ENCODE results near the gene MRPL55. TPM values are rescaled to one million over a fixed set of nuclear protein-coding genes. Genes with fewer than 3 reads are reported as not detected.

The MRPL55 gene
- total RNA-seq, 1 donor from 2014 or later: 34.6 TPM

DNA sequence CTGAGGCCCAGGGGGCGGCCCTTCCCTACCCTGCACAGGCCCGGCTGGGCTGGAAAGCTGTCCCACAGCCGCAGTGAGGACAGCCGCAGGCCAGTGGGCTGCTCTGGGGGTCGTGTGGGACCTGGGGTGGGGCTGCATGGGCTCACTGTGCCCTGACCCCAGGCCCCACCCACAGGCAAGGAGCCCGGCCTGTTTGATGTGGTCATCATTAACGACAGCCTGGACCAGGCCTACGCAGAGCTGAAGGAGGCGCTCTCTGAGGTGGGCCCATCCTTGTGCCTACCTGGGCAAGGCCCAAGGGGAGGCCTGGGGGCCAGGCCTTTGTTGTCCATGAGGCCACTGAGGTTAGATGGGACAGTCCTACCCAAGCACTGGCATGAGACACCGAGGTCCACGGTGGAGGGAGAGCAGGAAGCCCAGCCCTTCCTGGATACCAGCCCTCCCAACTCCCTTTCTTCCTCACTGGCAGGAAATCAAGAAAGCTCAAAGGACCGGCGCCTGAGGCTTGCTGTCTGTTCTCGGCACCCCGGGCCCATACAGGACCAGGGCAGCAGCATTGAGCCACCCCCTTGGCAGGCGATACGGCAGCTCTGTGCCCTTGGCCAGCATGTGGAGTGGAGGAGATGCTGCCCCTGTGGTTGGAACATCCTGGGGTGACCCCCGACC, 39.2 kb upstream of the MRPL55 start:
- intact Hi-C loops (cut with micrococcal nuclease): no loop called here

DNA sequence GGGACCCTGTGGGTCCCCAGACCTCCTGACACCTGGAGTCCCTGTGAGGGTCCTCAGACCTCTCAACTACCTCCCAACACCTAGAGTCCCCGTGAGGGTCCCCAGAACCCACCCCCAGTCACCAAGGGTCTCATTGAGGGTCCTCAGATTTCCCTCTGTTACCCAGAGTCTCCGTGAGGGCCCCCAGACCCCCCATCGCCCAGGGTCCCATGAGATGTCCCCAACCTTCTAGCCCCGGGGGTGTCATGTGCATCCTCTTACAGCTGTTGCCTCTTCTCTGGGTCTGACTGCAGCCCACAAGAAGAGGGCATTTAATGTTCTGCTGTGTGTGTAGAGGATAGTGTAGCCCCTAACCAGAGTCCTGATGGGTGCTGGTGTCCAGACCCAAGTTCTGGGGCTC, 38.7 kb upstream of the MRPL55 start:
- intact Hi-C loops (cut with micrococcal nuclease): no loop called here

DNA sequence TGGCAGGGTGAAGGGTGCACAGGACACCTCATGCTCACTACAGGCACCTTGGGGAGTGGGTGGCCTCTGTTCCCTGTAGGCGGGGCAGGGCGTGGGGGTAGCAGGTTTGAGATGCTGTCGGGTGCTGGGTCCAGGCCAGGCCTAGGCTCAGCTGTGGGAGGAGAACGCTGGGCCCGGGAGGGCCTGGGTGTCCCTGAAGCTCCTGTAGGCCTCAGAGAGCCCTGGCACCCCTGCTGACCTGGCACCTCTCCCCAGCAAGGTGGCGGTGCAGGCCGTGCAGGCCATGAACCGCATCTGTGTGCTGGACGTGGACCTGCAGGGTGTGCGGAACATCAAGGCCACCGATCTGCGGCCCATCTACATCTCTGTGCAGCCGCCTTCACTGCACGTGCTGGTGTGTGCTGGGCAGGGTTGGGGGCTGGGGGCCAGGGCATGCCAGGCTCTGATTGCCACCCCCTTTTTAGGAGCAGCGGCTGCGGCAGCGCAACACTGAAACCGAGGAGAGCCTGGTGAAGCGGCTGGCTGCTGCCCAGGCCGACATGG, 38.1 kb upstream of the MRPL55 start:
- intact Hi-C loops (cut with micrococcal nuclease): no loop called here

DNA sequence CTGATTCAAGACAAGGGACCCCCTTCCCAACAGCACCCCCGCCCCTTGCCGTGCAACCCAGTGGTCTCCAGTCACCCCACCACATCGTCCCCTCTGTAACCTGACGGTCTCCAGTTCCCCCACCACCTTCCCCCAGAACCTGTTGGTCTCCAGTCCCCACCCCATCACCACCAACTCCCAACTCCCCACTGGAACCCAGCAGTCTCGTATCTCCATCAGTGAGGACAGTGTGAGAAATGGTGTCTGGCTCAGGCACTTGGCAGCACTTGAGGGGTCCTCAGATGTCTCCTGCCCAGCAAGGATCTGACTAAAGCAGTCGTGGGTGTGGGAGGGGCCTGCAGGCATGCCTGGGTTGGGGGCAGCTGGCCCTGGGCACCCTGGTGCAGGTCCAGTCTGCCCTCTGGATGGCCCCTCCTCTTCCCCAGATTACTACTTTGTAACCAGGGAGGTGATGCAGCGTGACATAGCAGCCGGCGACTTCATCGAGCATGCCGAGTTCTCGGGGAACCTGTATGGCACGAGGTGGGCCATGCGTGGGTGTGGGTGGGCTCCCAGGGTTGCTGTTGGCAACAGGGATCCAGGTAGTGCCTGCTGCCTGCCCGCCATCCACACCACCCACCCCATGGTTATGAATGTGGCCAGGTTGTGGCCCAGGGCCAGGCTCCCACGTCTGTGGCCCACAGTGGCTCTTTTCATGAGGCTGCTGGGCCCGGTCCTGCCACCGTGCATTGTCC, 37.5 kb upstream of the MRPL55 start:
- intact Hi-C loops (cut with micrococcal nuclease): no loop called here

DNA sequence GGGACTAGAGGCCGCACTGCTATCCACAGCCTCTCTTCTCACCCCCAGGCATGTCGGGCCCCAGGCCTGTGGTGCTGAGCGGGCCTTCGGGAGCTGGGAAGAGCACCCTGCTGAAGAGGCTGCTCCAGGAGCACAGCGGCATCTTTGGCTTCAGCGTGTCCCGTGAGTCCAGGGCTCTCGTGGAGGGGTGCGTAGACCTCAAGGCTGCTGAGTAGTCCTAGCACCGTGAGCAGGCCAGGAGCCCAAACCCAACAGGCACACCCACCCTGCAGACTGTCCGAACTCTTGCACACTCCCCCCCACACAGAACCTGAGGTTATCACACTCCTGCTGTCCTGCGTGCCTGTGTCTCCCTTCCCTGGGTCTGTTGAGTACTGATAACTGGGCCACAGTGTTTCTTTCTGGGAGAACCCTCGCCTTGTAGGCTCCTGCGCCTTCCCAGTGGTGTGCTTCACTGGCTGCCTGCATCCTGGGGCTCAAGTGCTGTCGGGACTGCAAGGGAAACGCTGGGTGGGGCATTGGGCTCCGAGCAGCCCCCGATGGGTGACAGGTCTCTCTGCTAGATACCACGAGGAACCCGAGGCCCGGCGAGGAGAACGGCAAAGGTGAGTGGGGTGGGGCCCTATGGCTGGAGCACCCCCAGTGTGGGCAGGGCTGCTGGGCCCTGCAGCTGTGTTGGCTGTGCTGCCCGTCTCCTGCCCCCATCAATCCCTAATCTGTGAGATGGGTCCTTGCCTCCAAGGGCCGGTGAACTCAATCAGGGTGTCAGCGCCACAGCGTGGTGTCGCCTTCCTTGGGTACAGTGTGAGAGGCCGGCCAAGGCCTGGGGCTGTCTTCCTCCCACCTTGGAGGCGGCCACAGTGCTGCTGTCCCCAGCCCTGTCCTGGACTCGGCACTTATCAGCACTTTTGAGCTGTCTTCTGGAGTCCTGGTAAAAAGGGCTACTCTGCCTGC, 36.6 kb upstream of the MRPL55 start:
- intact Hi-C loops (cut with micrococcal nuclease): no loop called here

DNA sequence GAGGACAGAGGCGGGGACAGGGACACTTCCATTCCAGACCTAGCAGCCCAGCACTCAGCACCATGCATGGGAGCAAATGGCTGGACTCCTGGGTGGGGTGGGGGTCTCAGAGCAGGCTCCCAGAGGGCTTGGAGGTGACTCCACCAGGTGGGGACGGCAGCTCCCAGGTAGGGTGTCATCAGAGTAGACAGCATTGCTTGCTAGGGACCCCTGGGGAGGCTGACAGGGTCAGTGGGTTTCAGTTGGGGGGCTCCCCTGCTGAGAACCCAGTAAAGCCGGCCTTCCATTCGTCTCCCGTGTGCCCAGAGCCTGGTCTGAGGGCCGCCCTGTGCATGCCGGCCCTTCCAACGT, 35.9 kb upstream of the MRPL55 start:
- intact Hi-C loops (cut with micrococcal nuclease): no loop called here

DNA sequence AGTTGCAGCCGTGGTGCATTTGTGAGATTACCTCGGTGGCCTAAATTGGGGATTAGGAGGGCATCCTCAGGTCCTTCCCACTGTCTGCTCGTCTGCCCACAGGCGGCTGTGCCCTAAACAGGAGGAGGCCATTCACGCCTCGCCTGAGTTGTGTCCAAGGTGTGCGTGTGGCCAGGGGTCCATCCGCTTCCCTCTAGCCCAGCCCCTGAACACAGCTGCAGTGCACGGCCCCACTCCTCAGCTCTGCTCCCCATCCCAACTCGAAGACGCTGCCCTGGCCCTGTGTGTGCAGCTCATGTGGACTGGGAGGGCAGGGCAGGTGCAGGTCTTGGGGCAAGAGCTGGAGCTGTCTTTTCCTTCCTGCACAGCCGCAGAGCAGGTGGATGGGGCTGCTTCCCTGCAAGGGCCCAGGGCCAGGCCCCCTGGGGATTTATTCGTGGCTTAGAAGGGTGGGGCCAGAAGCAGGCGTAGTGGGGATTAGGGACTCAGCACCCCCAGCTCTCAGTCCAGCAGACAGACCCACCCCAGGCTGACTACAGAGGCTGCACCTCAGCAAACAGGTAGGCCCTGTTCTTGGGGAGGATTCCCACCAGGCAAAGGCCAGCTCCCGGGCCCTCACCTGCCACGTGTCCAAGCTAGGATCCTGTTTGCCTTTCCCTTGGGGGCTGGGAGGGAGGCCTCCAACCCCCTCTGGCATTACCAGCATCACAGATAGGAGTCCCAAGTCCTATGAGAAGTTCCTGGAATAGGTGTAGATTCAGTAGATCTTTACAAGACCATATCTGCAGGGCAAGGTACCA, 35.3 kb upstream of the MRPL55 start:
- intact Hi-C loops (cut with micrococcal nuclease): no loop called here

DNA sequence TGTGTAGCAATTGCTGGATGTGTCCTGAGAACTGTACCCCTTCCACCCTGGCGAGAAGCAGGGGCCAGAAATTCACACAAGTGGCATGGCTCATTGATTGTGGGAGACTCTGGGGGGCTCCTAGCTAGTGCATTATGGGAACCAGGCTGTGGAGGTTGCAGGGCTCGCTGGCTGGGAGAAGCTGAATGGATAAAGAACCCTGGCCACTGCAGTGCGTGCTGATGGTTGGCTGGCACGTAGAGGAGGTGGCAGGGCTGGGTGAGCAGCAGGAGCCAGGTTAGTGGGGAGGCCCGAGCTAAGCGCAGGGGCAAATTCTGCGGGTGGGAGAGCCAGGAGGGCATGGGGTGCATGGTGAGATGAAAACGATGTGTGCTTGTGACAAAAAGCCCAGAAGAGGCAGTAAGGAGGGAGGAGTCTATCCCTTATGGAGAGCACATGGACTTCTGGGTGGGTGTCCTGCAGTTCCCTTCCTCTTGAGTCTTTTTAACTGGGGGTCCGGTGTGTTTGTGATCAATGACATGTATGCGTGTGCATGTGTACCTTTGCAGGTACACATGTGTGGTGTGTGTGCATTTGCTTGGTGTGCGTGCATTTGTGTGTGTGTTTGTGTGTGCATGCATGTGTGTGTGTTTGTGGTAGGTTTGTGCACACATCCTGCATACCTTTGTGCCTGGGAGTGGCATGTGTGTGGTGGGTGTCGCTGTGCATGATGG, 34.5 kb upstream of the MRPL55 start:
- intact Hi-C loops (cut with micrococcal nuclease): no loop called here

DNA sequence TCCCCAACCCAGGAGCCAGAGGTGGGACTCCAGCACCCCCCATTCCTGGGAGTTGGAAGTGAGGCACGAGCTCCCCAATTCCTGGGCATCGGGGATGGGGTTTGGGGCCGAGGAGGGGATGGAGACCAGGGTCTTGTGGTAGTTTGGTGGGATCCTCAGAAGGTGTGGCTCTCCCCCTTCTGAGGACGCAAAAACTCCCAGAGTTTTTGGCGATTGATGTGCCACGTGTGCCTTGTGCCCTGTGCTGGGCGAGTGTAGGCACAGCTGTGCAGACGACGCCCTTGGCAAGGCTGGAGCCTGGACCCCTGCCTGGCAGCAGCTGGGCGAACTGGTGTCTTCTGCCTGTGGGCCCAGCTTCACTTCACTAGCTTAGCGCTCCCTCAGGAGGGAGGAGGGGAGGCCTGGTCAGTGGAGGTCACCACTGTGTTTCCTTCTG, 33.6 kb upstream of the MRPL55 start:
- intact Hi-C loops (cut with micrococcal nuclease): no loop called here

DNA sequence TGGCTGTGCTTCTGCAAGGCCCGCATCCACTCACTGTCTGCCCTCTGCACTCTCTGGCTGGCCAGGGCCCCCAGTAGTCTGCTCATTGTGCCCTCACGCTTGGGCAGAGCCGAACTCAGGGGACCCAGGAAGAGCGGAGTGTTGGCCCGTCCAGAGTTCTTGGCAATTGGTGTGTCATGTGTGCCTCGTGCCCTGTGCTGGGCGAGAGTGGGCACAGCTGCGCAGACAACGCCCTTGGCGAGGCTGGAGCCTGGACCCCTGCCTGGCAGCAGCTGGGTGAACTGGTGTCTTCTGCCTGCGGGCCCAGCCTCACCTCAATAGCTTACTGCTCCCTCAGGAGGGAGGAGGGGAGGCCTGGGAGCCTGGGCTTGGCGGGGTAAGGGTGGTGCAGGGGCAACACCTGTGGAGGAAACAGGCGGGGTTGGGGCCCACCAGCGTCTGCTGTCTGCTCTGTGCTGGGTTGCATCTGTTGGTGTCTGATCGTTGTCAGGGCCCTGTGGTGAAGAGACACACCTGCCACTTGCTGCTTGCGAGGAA, 33.1 kb upstream of the MRPL55 start:
- intact Hi-C loops (cut with micrococcal nuclease): no loop called here

DNA sequence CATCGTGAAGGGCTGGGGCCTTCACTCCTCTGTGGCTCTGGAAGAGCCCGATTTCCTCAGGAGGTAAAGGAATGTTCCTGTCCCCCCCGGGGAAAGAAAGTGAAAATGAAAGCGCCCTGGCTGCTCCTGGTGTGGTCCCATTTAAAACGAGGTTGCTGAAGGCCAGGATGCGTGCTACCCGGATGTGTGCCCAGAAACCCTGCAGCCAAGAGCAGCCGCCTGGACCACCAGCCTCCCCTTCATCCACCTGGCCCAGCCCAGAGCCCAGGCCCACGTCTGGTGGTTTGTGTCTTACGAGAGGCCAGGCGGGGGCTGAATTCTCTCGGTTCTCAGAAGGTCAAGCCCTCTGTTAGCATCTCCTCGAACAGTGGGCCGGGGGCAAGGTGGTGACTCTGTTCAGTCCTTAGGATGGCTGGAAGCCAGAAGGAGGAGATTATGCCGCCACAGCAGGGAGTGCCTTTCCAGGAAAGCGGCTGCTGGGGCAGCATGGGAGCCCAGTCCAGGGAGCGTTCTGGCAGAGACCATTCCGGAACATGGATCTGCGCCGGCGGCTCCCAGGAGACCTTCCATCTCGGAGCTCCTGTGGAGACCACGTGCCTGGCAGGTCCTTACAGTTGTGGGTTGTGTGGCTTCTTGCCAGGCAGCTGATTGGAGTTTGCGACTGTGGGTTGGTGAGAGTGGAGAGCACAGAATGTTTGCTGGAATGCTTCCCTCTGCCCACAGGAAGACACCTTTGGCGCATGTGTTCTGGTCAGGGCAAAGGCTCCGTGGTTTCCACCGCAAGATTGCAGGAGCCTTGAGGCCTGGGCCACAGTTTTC, 32.3 kb upstream of the MRPL55 start:
- intact Hi-C loops (cut with micrococcal nuclease): no loop called here

DNA sequence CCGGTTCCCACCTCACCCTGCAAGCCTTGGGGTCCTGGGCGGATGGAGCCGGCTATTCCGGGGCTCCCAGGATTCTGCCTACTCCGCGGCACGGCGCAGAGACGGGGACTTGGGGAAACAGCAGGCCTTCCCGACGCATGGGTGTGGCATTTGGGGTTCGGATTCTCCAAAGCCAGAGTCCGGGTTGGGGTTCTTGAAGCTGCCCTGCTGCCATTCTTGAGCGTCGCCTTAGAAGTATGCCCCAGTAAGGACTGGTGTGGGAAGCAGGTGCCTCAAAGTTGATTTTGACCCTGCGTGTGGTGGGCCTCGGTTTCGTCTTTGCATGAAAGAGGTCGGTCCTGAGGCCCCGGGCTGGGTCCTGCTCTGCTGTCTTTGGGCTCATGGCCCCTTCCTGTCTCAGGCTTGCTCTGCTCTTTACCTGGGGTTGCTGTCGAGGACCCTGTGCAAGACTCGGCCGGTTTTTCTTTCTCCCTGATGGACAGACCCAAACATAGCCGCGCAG, 31.7 kb upstream of the MRPL55 start:
- intact Hi-C loops (cut with micrococcal nuclease): loop anchor here (1.0 kb wide), 11 partner anchors 25 to 405 kb away; partner anchors contain the start of genes ARF1, C1orf35, IBA57 and JMJD4

DNA sequence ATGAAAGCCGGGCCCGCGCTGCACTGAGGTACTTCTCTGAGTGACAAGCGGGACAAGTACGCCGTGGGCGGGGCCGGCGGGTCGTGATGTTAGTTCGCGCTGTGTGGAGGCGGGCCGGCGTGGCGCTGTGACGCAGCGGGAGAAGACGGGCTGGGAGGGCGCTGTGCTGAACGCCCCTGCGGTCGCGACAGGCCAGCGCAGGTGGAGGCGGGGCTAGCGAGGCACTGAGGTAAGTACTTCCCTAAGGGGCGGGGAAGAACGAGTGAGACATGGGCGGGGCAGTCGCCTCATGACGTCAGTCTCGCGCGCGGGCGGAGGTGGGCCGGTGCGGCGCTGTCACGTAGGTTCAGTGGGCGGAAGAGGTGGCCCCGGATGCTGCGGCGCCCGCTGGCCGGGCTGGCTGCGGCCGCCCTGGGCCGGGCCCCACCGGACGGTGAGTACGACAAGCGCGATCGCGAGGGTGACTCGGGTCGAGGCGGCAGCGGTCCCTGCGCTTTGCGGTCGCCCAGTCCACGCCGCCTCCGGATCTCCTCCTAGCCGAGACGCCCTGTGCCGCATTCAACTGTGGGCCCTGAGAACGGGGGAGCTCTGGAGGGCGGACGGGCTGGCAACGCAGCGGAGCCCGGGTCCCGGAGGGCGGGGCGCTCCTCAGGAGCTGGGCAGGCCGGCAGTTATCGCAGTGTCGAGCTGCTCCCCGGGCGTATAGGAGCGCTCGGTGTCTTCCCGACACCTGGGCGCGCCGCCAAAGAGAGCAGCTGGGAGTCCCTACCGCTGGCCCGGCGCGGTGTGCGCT, 31.0 kb upstream of the MRPL55 start, which contains the start of gene GUK1:
Gene GUK1, plus strand, starts transcription at position 349 of the 793 bp plus-strand sequence. Its CDS starts 24 bp downstream, at position 373.
- intact Hi-C loops (cut with micrococcal nuclease): loop anchor here (1.0 kb wide), 15 partner anchors 9 to 405 kb away; partner anchors contain the start of genes ARF1, C1orf35, IBA57 and JMJD4

DNA sequence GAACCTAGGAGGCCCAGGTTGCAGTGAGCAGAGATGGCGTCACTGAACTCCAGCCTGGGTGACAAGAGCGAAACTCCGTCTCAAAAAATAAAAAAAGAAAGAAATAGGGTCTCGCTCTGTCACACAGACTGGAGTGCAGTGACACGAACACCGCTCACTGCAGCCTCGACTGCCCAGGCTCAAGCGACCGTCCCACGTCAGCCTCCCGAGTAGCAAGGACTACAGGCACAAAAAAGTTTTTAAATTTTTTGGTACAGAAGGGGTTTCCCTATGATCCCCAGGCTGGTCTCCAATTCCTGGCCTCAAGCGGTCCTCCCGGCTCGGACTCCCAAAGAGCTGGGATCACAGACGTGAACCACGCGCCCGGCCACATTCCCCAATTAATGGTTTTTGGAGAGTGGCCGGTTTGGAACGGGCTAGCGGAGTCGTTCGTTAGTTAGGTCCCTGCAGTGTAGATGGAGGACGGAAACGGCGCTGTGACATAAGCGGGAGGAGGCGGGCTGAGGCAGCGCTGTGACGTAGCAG, 30.4 kb upstream of the MRPL55 start:
- intact Hi-C loops (cut with micrococcal nuclease): loop anchor here (1.0 kb wide), 4 partner anchors 8 to 348 kb away; partner anchors contain the start of gene RNF187

DNA sequence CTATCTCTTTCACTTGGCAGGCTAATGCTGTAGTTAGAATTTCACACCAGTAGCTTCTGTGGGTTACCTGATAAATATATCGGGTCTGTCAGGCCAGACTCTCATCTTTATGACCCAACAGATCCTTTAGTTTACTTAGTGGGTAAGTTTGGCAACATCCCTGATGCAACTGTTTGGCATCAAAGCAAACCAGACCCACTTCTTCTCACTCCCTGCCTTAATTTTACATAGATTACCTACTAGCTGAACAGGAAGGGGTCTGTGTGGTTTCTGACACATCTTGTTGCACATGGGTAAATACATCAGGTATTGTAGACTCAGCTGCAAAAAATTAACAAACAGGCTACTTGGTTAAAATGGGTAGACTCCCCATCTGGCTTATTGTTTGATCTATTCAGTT, 27.8 kb upstream of the MRPL55 start:
- intact Hi-C loops (cut with micrococcal nuclease): no loop called here

DNA sequence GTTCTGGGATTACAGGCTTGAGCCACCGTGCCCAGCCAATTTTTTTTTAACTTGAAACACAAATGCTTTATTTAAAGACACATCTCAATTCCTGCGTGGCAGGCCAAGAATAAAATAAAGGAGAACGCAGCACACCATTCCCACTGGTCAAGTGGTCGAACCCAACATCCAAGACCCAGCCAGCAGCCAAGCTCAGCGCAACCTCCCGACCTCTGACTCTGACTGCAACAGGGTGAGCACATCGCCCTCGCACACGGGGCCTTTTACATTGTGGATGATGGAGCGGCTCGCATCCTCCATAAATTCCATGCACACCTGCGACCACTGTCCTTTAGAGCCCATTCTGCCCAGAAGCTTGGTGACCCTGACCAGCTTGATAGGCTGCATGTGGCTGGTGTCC, 25.5 kb upstream of the MRPL55 start:
- intact Hi-C loops (cut with micrococcal nuclease): loop anchor here (5.0 kb wide), 1 partner anchor 652 kb away; no protein-coding TSS in a partner anchor

DNA sequence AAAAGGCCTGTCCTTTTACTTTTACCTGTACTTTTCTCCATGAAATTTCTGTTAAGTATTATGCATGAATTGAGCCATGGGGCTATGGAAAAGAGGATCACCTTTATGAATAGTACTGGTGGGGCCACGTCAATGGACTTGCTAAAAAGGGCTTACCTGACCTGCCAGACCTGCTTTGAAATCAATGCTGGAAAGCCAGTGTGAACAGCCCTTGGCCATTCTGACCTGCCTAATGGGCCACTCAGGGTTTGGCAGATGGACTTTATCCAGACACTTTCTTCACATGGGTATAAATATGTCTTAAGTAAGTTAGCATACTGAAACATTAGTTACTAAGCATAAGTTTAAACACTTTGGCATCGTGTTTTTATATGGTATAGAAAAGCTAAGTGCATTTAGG, 22.7 kb upstream of the MRPL55 start:
- intact Hi-C loops (cut with micrococcal nuclease): loop anchor here (1.0 to 5.0 kb wide), 9 partner anchors 8 to 649 kb away; a partner anchor contains a TSS

Data from T-helper 1 cell treated with Interleukin-12 subunit alpha and Interleukin-12 subunit beta and Interleukin-4 antibody, amounts not matched to agents 30 ng/mL and 1 ng/mL, for 36 hours (primary cell).